Measurements from ENCODE around the gene TPK1.

Gene TPK1

GRCh38 chr7:144545330-144545729 is 290.5 kb downstream of the TPK1 start:
- Histone ChIP-seq H3K4me1 (ENCODE audit: insufficient read depth, low read length) (no peaks in the 10 kb centered on the region), H3K4me3 (ENCODE audit: low read length) (no peak overlapping the region), H3K27me3 (ENCODE audit: insufficient read depth, low read length) (no peaks in the 10 kb centered on the region), H2AFZ (ENCODE audit: low read depth, low read length) (no peak overlapping the region), H3K36me3 (ENCODE audit: insufficient read depth, low read length) (no peaks in the 10 kb centered on the region), H3K9me3 (ENCODE audit: low read length) (no peaks in the 10 kb centered on the region)

- Histone ChIP-seq H3K27me3 (ENCODE audit: insufficient read depth, low read length) (no peaks in the 10 kb centered on the region), H3K4me3 (ENCODE audit: low read length) (no peak overlapping the region), H2AFZ (ENCODE audit: low read depth, low read length) (no peak overlapping the region), H3K4me1 (ENCODE audit: insufficient read depth, low read length) (no peaks in the 10 kb centered on the region), H3K36me3 (ENCODE audit: insufficient read depth, low read length) (no peaks in the 10 kb centered on the region), H3K9me3 (ENCODE audit: low read length) (no peaks in the 10 kb centered on the region)
These were observed 301.0 kb downstream of the TPK1 start for GRCh38 chr7:144534655-144535395.

GRCh38 chr7:144534196-144534595 is 301.7 kb downstream of the TPK1 start:
- H3K4me3 ChIP-seq (ENCODE audit: low read length), result no peak overlapping the region
- H3K36me3 ChIP-seq (ENCODE audit: insufficient read depth, low read length), result no peaks in the 10 kb centered on the region
- H3K4me1 ChIP-seq (ENCODE audit: insufficient read depth, low read length), result no peaks in the 10 kb centered on the region
- H3K9me3 ChIP-seq (ENCODE audit: low read length), result no peaks in the 10 kb centered on the region
- H2AFZ ChIP-seq (ENCODE audit: low read depth, low read length), result no peak overlapping the region
- H3K27me3 ChIP-seq (ENCODE audit: insufficient read depth, low read length), result no peaks in the 10 kb centered on the region

GRCh38 chr7:144531181-144531580 is 304.7 kb downstream of the TPK1 start:
- H3K4me3 ChIP-seq (ENCODE audit: low read length), result no peak overlapping the region
- no peaks in the 10 kb centered on the region for H3K27me3 ChIP-seq (ENCODE audit: insufficient read depth, low read length)
- H3K9me3 ChIP-seq (ENCODE audit: low read length), result no peaks in the 10 kb centered on the region
- no peaks in the 10 kb centered on the region for H3K4me1 ChIP-seq (ENCODE audit: insufficient read depth, low read length)
- no peaks in the 10 kb centered on the region for H3K36me3 ChIP-seq (ENCODE audit: insufficient read depth, low read length)
- H2AFZ ChIP-seq (ENCODE audit: low read depth, low read length), result no peak overlapping the region

- Histone ChIP-seq H3K4me1 (ENCODE audit: insufficient read depth, low read length) (no peaks in the 10 kb centered on the region), H3K36me3 (ENCODE audit: insufficient read depth, low read length) (no peaks in the 10 kb centered on the region), H3K27me3 (ENCODE audit: insufficient read depth, low read length) (no peaks in the 10 kb centered on the region), H2AFZ (ENCODE audit: low read depth, low read length) (no peak overlapping the region), H3K9me3 (ENCODE audit: low read length) (no peaks in the 10 kb centered on the region), H3K4me3 (ENCODE audit: low read length) (no peak overlapping the region)
These were observed 306.5 kb downstream of the TPK1 start for GRCh38 chr7:144529269-144529926.

GRCh38 chr7:144528536-144529045 is 307.3 kb downstream of the TPK1 start:
- Histone ChIP-seq H3K9me3 (ENCODE audit: low read length) (no peaks in the 10 kb centered on the region), H3K4me3 (ENCODE audit: low read length) (no peak overlapping the region), H3K27me3 (ENCODE audit: insufficient read depth, low read length) (no peaks in the 10 kb centered on the region), H2AFZ (ENCODE audit: low read depth, low read length) (no peak overlapping the region), H3K4me1 (ENCODE audit: insufficient read depth, low read length) (no peaks in the 10 kb centered on the region), H3K36me3 (ENCODE audit: insufficient read depth, low read length) (no peaks in the 10 kb centered on the region)

- Histone ChIP-seq H3K4me1 (ENCODE audit: insufficient read depth, low read length) (no peaks in the 10 kb centered on the region), H3K36me3 (ENCODE audit: insufficient read depth, low read length) (no peaks in the 10 kb centered on the region)
These were observed 308.8 kb downstream of the TPK1 start for GRCh38 chr7:144527051-144527471.

GRCh38 chr7:144525956-144526355 is 309.9 kb downstream of the TPK1 start:
- H3K27me3 ChIP-seq (ENCODE audit: insufficient read depth, low read length), result no peaks in the 10 kb centered on the region
- H3K36me3 ChIP-seq (ENCODE audit: insufficient read depth, low read length), result no peaks in the 10 kb centered on the region
- H3K4me1 ChIP-seq (ENCODE audit: insufficient read depth, low read length), result no peaks in the 10 kb centered on the region
- no peaks in the 10 kb centered on the region for H3K9me3 ChIP-seq (ENCODE audit: low read length)
- H2AFZ ChIP-seq (ENCODE audit: low read depth, low read length), result no peak overlapping the region
- H3K4me3 ChIP-seq (ENCODE audit: low read length), result no peak overlapping the region

More at GRCh38 chr7:144527051-144527471, 308.8 kb downstream of the TPK1 start:
- Histone ChIP-seq H3K4me3 (ENCODE audit: low read length) (no peak overlapping the region), H3K27me3 (ENCODE audit: insufficient read depth, low read length) (no peaks in the 10 kb centered on the region), H2AFZ (ENCODE audit: low read depth, low read length) (no peak overlapping the region), H3K9me3 (ENCODE audit: low read length) (no peaks in the 10 kb centered on the region)

GRCh38 chr7:144524271-144524670 is 311.6 kb downstream of the TPK1 start:
- no peak overlapping the region for H2AFZ ChIP-seq (ENCODE audit: low read depth, low read length)
- H3K9me3 ChIP-seq (ENCODE audit: low read length), result no peaks in the 10 kb centered on the region
- no peak overlapping the region for H3K4me3 ChIP-seq (ENCODE audit: low read length)
- no peaks in the 10 kb centered on the region for H3K27me3 ChIP-seq (ENCODE audit: insufficient read depth, low read length)
- H3K36me3 ChIP-seq (ENCODE audit: insufficient read depth, low read length), result no peaks in the 10 kb centered on the region
- H3K4me1 ChIP-seq (ENCODE audit: insufficient read depth, low read length), result no peaks in the 10 kb centered on the region

GRCh38 chr7:144523621-144524020 is 312.2 kb downstream of the TPK1 start:
- Histone ChIP-seq H3K4me3 (ENCODE audit: low read length) (no peak overlapping the region), H3K36me3 (ENCODE audit: insufficient read depth, low read length) (no peaks in the 10 kb centered on the region), H3K9me3 (ENCODE audit: low read length) (no peaks in the 10 kb centered on the region), H3K27me3 (ENCODE audit: insufficient read depth, low read length) (no peaks in the 10 kb centered on the region), H2AFZ (ENCODE audit: low read depth, low read length) (no peak overlapping the region), H3K4me1 (ENCODE audit: insufficient read depth, low read length) (no peaks in the 10 kb centered on the region)

GRCh38 chr7:144519925-144520324 is 315.9 kb downstream of the TPK1 start:
- Histone ChIP-seq H3K9me3 (ENCODE audit: low read length) (no peaks in the 10 kb centered on the region), H3K4me1 (ENCODE audit: insufficient read depth, low read length) (no peaks in the 10 kb centered on the region), H3K27me3 (ENCODE audit: insufficient read depth, low read length) (no peaks in the 10 kb centered on the region), H3K4me3 (ENCODE audit: low read length) (no peak overlapping the region), H2AFZ (ENCODE audit: low read depth, low read length) (no peak overlapping the region), H3K36me3 (ENCODE audit: insufficient read depth, low read length) (no peaks in the 10 kb centered on the region)

GRCh38 chr7:144518360-144518759 is 317.5 kb downstream of the TPK1 start:
- Histone ChIP-seq H3K9me3 (ENCODE audit: low read length) (no peaks in the 10 kb centered on the region), H2AFZ (ENCODE audit: low read depth, low read length) (no peak overlapping the region), H3K4me3 (ENCODE audit: low read length) (no peak overlapping the region), H3K36me3 (ENCODE audit: insufficient read depth, low read length) (no peaks in the 10 kb centered on the region), H3K4me1 (ENCODE audit: insufficient read depth, low read length) (no peaks in the 10 kb centered on the region), H3K27me3 (ENCODE audit: insufficient read depth, low read length) (no peaks in the 10 kb centered on the region)

- Histone ChIP-seq H3K4me1 (ENCODE audit: insufficient read depth, low read length) (no peaks in the 10 kb centered on the region), H3K36me3 (ENCODE audit: insufficient read depth, low read length) (no peaks in the 10 kb centered on the region), H3K27me3 (ENCODE audit: insufficient read depth, low read length) (no peaks in the 10 kb centered on the region), H3K9me3 (ENCODE audit: low read length) (no peaks in the 10 kb centered on the region), H2AFZ (ENCODE audit: low read depth, low read length) (no peak overlapping the region), H3K4me3 (ENCODE audit: low read length) (no peak overlapping the region)
These were observed 318.1 kb downstream of the TPK1 start for GRCh38 chr7:144517749-144518148.
